Nephron progenitor cell (in vitro differentiated cells): ENCODE data around the gene XKR7.

Source experiments
- DNase-seq: peaks from one replicate; pipeline ENCODE4 v3.0.0; 2021
- H3K27ac Mint-ChIP-seq: 2 replicates; pipeline ENCODE4 v1.8.0; 2021; ENCODE audit warnings: mild to moderate bottlenecking, moderate library complexity, mixed read lengths
- H3K27me3 Mint-ChIP-seq: 2 replicates; pipeline ENCODE4 v1.8.0; 2021; ENCODE audit warnings: mild to moderate bottlenecking, low read depth, mixed read lengths; ENCODE audit not compliant: poor library complexity
- H3K36me3 Mint-ChIP-seq: 2 replicates; pipeline ENCODE4 v1.8.0; 2021; ENCODE audit warnings: low read depth, mixed read lengths
- H3K4me1 Mint-ChIP-seq: 2 replicates; pipeline ENCODE4 v1.8.0; 2021; ENCODE audit warnings: mixed read lengths
- H3K4me3 Mint-ChIP-seq: 2 replicates; pipeline ENCODE4 v1.8.0; 2021; ENCODE audit warnings: mild to moderate bottlenecking, moderate library complexity, mixed read lengths
- H3K9me3 Mint-ChIP-seq: 2 replicates; pipeline ENCODE4 v1.8.0; 2021; ENCODE audit warnings: mild to moderate bottlenecking, moderate library complexity, mixed read lengths
- CTCF ChIP-seq: fragments of 200-600 bp; sonication (generic); IDR thresholded peaks from 2 replicates; pipeline ENCODE4 v1.5.0; 2021; ENCODE audit warnings: antibody characterized with exemption

XKR7 gene

GRCh38 chr20:31996996-31997395, 29.0 kb downstream of the XKR7 start:
- Mint-ChIP-seq H3K9me3 (no peaks in the 10 kb centered on the region), H3K27ac (no peak overlapping the region), H3K36me3 (peaks cover 19% of the 10 kb centered on the region), H3K27me3 (peaks cover 55% of the 10 kb centered on the region), H3K4me3 (no peak overlapping the region), H3K4me1 (peaks cover 8% of the 10 kb centered on the region)
- DNase-seq: no peak
- no peak for TF ChIP-seq CTCF

GRCh38 chr20:31998246-31998645, 30.3 kb downstream of the XKR7 start:
- Mint-ChIP-seq H3K4me1 (peaks cover 10% of the 10 kb centered on the region), H3K27me3 (peaks cover 44% of the 10 kb centered on the region)

GRCh38 chr20:32003325-32003724, 35.4 kb downstream of the XKR7 start:
- no peak for TF ChIP-seq CTCF
- Mint-ChIP-seq H3K4me1 (peaks cover 23% of the 10 kb centered on the region), H3K27ac (no peak overlapping the region), H3K4me3 (no peak overlapping the region), H3K36me3 (peaks cover 1% of the 10 kb centered on the region), H3K27me3 (peaks cover 10% of the 10 kb centered on the region), H3K9me3 (no peaks in the 10 kb centered on the region)
- no peak for DNase-seq

More at GRCh38 chr20:31998246-31998645, 30.3 kb downstream of the XKR7 start:
- H3K9me3 Mint-ChIP-seq: no peaks in the 10 kb centered on the region
- no peak overlapping the region for H3K4me3 Mint-ChIP-seq
- no peak for DNase-seq
- TF ChIP-seq CTCF: no peak
- peaks cover 19% of the 10 kb centered on the region for H3K36me3 Mint-ChIP-seq
- no peak overlapping the region for H3K27ac Mint-ChIP-seq

GRCh38 chr20:32004963-32005362, 37.0 kb downstream of the XKR7 start:
- H3K9me3 Mint-ChIP-seq: no peaks in the 10 kb centered on the region
- DNase-seq: no peak
- H3K36me3 Mint-ChIP-seq: no peaks in the 10 kb centered on the region
- no peak overlapping the region for H3K27ac Mint-ChIP-seq
- peaks cover 10% of the 10 kb centered on the region for H3K27me3 Mint-ChIP-seq
- TF ChIP-seq CTCF: no peak
- H3K4me1 Mint-ChIP-seq: peaks cover 30% of the 10 kb centered on the region
- H3K4me3 Mint-ChIP-seq: no peak overlapping the region

GRCh38 chr20:32006053-32006452, 38.1 kb downstream of the XKR7 start:
- Mint-ChIP-seq H3K27me3 (peaks cover 6% of the 10 kb centered on the region), H3K9me3 (no peaks in the 10 kb centered on the region), H3K36me3 (no peaks in the 10 kb centered on the region), H3K4me3 (no peak overlapping the region), H3K27ac (no peak overlapping the region), H3K4me1 (peaks cover 41% of the 10 kb centered on the region)
- DNase-seq: no peak
- no peak for TF ChIP-seq CTCF

- H3K27ac Mint-ChIP-seq: no peak overlapping the region
- no peak for DNase-seq
- H3K9me3 Mint-ChIP-seq: no peaks in the 10 kb centered on the region
- H3K36me3 Mint-ChIP-seq: no peaks in the 10 kb centered on the region
- no peak overlapping the region for H3K4me3 Mint-ChIP-seq
- H3K4me1 Mint-ChIP-seq: peaks cover 41% of the 10 kb centered on the region
- H3K27me3 Mint-ChIP-seq: peaks cover 6% of the 10 kb centered on the region
- TF ChIP-seq CTCF: no peak
Measured at GRCh38 chr20:32006841-32007786, 39.2 kb downstream of the XKR7 start.
